K562 (cell line): ENCODE measurements around the gene ATAD2B.
"Not testable (repeated sequence)": the region's sequence is repeated elsewhere in the genome, so short reads cannot be mapped to it uniquely, and the experiment has no call there.

Experiments used
- MAZ ChIP-seq, 2 experiments: fragments of 450-650 bp in 1 of 2; sonication (generic) in 1 of 2; formaldehyde crosslinking; IDR thresholded peaks in 1 of 2; conservative IDR thresholded peaks in 1 of 2; 2 replicates each; pipeline versions ENCODE4 v1.4.0 to v1.5.0; 2020; ENCODE audit warnings: mild to moderate bottlenecking in 1 of 2, missing genetic modification reagents in 1 of 2
- MXI1 ChIP-seq: IDR thresholded peaks from 2 replicates; pipeline ENCODE4 v1.6.1; 2011; ENCODE audit warnings: low read depth, mild to moderate bottlenecking, improper control_type of control experiment, low read length
- NCOA2 ChIP-seq, 2 experiments: fragments of 450-650 bp; IDR thresholded peaks; 2 replicates each; pipeline ENCODE4 v1.6.1; 2018; ENCODE audit warnings: mild to moderate bottlenecking in 2 of 2, moderate library complexity in 1 of 2; ENCODE audit not compliant: partially characterized antibody in 2 of 2
- PURB ChIP-seq: sonication (generic); formaldehyde crosslinking; IDR thresholded peaks from 2 replicates; pipeline ENCODE4 v1.9.0; 2021; ENCODE audit warnings: low read depth, mild to moderate bottlenecking, missing genetic modification reagents
- RFX5 ChIP-seq: IDR thresholded peaks from 2 replicates; pipeline ENCODE4 v1.6.1; 2011; ENCODE audit warnings: low read depth, mild to moderate bottlenecking, improper control_type of control experiment, low read length
- SNAPC5 ChIP-seq: fragments of 250-450 bp; sonication (Bioruptor Pico); IDR thresholded peaks from 2 replicates; pipeline ENCODE4 v1.8.0; 2021; ENCODE audit warnings: moderate library complexity, mild to moderate bottlenecking, inconsistent platforms
- ZNF239 ChIP-seq: fragments of 250-450 bp; sonication (Bioruptor Pico); IDR thresholded peaks from 2 replicates; pipeline ENCODE4 v1.4.0; 2020; ENCODE audit warnings: mild to moderate bottlenecking
- ZNF354B ChIP-seq: fragments of 250-450 bp; sonication (Bioruptor Pico); IDR thresholded peaks from 2 replicates; pipeline ENCODE4 v1.4.0; 2020
- TF ChIP-seq, protein P1 (sequence below), 3 experiments: IDR thresholded peaks in 2 of 3; conservative IDR thresholded peaks in 1 of 3; 2 replicates each; pipeline ENCODE4 v1.5.1; 2011 to 2012; ENCODE audit warnings: low read length in 3 of 3, mild to moderate bottlenecking in 3 of 3, control low read depth in 2 of 3, improper control_type of control experiment in 1 of 3, inconsistent platforms in 1 of 3, low read depth in 1 of 3, mixed read lengths in 1 of 3, moderate library complexity in 1 of 3; ENCODE audit not compliant: insufficient read depth in 2 of 3
- TF ChIP-seq, protein P2 (sequence below): sonication (generic); formaldehyde crosslinking; IDR thresholded peaks from 2 replicates; pipeline ENCODE4 v1.5.0; 2020; ENCODE audit warnings: missing genetic modification reagents
- TF ChIP-seq, protein P3 (sequence below): sonication (generic); formaldehyde crosslinking; IDR thresholded peaks from 2 replicates; pipeline ENCODE4 v1.8.1; 2022; ENCODE audit warnings: missing genetic modification reagents
- TF ChIP-seq, protein P4 (sequence below), 2 experiments: fragments of 250-450 bp in 1 of 2; fragments of 450-650 bp in 1 of 2; sonication (Bioruptor Pico) in 1 of 2; IDR thresholded peaks; 2 replicates each; pipeline versions ENCODE4 v1.6.1 to v1.8.0; 2016 to 2021; ENCODE audit warnings: mild to moderate bottlenecking in 2 of 2, moderate library complexity in 2 of 2, missing compliant biosample characterization in 1 of 2, missing genetic modification characterization in 1 of 2

DNA sequence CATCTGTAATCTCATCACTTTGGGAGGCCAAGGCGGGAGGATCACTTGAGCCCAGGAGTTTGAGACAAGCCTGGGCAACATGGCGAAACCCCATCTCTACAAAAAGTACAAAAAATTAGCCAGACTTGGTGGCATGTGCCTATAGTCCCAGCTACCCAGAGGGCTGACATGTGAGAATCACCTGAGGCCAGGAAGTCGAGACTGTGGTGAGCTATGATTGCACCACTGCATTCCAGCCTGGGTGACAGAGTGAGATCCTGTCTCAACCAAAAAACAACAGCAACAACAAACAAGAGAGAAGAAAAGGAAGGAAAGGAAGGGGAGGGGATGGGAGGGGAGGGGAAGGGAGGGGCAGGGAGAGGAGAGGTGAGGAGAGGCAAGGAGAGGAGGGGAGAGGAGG is 203.9 kb downstream of the ATAD2B start:
- TF ChIP-seq, protein P1, sequence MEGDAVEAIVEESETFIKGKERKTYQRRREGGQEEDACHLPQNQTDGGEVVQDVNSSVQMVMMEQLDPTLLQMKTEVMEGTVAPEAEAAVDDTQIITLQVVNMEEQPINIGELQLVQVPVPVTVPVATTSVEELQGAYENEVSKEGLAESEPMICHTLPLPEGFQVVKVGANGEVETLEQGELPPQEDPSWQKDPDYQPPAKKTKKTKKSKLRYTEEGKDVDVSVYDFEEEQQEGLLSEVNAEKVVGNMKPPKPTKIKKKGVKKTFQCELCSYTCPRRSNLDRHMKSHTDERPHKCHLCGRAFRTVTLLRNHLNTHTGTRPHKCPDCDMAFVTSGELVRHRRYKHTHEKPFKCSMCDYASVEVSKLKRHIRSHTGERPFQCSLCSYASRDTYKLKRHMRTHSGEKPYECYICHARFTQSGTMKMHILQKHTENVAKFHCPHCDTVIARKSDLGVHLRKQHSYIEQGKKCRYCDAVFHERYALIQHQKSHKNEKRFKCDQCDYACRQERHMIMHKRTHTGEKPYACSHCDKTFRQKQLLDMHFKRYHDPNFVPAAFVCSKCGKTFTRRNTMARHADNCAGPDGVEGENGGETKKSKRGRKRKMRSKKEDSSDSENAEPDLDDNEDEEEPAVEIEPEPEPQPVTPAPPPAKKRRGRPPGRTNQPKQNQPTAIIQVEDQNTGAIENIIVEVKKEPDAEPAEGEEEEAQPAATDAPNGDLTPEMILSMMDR (IDR thresholded peaks at IDR 0.05 in 2 of 3, conservative IDR thresholded peaks at IDR 0.05 in 1 of 3; ENCODE audit: insufficient read depth in 2 of 3, low read depth in 1 of 3, low read length in 3 of 3), result not testable (repeated sequence)
- TF ChIP-seq, protein P2, sequence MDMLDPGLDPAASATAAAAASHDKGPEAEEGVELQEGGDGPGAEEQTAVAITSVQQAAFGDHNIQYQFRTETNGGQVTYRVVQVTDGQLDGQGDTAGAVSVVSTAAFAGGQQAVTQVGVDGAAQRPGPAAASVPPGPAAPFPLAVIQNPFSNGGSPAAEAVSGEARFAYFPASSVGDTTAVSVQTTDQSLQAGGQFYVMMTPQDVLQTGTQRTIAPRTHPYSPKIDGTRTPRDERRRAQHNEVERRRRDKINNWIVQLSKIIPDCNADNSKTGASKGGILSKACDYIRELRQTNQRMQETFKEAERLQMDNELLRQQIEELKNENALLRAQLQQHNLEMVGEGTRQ, result not testable (repeated sequence)
- TF ChIP-seq MXI1; NCOA2 (IDR thresholded peaks at IDR 0.05; ENCODE audit: partially characterized antibody in 2 of 2); ZNF239 (CRISPR knock-in tag); ZNF354B; RFX5; PURB; SNAPC5; MAZ (CRISPR knock-in tag; conservative IDR thresholded peaks at IDR 0.05 in 1 of 2, IDR thresholded peaks at IDR 0.05 in 1 of 2): not testable (repeated sequence)
- TF ChIP-seq, protein P3, sequence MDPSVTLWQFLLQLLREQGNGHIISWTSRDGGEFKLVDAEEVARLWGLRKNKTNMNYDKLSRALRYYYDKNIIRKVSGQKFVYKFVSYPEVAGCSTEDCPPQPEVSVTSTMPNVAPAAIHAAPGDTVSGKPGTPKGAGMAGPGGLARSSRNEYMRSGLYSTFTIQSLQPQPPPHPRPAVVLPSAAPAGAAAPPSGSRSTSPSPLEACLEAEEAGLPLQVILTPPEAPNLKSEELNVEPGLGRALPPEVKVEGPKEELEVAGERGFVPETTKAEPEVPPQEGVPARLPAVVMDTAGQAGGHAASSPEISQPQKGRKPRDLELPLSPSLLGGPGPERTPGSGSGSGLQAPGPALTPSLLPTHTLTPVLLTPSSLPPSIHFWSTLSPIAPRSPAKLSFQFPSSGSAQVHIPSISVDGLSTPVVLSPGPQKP (CRISPR knock-in tag), result not testable (repeated sequence)
- TF ChIP-seq, protein P4, sequence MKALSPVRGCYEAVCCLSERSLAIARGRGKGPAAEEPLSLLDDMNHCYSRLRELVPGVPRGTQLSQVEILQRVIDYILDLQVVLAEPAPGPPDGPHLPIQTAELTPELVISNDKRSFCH (CRISPR knock-in tag; IDR thresholded peaks at IDR 0.05), result not testable (repeated sequence)
- TF ChIP-seq, protein P4 (tag; IDR thresholded peaks at IDR 0.05), result not testable (repeated sequence)
